Muscle of arm (tissue), 12 donors: ENCODE measurements around the gene MTM1. TPM values are rescaled to one million over a fixed set of nuclear protein-coding genes. Genes with fewer than 3 reads are reported as not detected.
A peak's percentile ranks its signal among the peaks of the same experiment; 100 is the strongest.

Source experiments
- DNase-seq: peaks from one replicate; pipeline ENCODE4 v3.0.0-alpha.2; 2013
- polyA plus RNA-seq, 12 donors: library from polyadenylated mRNA; unstranded; fragments of 120-200 nt; gene quantifications; one replicate each; pipeline ENCODE4 v1.2.1, GENCODE V29; 2013; ENCODE audit not compliant: insufficient read length in 12 of 12

Gene MTM1
- polyA plus RNA-seq, 12 donors: 4.3 to 13.5 (median 6.3) TPM; not detected in 1

- no peak for DNase-seq
These were observed 87.4 kb downstream of the MTM1 start for GRCh38 chrX:150655788-150656187.

DNA sequence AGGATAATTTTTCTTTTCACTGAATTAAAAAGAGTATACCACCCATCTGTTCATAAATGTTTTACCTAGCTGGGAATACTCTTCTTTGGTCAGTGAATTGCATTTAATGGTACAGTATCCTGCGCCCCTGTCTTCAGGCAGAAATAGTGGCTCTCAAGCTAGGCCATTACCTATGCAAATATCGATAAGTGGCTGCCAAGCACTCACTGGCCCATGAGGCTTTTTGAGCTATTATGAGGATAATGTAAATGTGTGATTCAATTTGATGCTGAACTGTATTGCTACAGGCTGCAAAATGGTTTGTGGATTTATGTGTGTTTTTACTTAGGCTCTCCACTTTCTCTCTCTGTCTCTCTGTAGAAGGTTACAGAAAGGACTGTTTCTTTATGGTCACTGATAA, 94.7 kb downstream of the MTM1 start:
- no peak for DNase-seq

DNA sequence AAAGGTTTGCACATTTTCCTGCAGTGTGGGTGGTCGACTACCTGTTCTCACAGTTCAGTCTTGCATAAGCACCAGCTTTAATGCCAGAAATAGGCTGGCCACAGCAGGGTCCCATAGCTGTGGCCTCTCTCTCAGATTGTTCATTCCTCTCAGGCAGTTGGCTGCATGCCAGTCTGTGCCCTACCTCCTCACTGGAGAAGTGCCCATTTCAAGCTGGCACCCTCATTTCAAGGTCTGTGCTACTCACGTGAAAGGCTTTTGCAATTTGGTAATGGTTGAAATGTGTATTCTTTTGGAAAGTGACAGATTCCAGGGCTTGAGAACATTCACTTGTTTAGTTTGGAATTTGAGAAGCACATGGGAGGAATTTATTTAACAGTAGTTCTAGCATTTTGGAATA, 95.9 kb downstream of the MTM1 start:
- no peak for DNase-seq

DNA sequence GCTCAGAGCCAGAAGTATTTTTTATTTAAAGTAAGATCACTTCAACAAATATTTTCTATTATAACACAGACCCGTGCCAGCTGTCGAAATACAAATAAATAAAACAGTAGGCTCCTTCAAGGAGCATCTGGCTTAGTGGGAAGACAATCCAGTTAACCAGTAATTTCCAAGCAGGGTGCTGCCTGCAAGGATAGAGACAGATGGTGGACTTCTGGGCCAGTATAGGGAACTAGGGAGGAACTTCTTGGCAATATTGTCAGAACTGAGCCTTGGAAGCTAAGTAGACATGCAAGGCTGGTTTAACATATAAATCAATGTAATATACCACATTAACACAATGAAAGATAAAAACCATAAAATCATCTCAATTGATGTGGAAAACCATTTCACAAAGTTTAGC, 107.8 kb downstream of the MTM1 start:
- no peak for DNase-seq

DNA sequence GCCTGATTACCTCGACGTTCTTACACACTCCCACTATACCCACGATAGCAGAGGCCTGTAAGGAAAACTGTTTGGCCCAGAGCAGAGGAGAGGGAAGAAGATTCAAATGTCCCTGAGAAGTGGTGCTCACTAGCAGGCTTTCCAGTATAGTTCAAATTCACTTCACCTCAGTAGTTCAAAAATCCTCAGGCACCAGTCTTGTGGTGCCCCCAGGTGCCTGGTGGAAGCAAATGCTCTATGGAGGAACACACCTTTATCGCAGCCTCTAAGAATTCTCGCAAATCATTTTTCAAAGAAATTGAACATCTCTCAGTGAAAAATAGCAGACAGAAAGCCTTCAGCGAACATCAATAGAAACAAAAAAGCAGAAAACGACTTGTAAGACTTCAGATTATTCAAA, 112.6 kb downstream of the MTM1 start:
- DNase-seq: no peak

- DNase-seq: no peak
These were observed 114.7 kb downstream of the MTM1 start for GRCh38 chrX:150683112-150683511.

DNA sequence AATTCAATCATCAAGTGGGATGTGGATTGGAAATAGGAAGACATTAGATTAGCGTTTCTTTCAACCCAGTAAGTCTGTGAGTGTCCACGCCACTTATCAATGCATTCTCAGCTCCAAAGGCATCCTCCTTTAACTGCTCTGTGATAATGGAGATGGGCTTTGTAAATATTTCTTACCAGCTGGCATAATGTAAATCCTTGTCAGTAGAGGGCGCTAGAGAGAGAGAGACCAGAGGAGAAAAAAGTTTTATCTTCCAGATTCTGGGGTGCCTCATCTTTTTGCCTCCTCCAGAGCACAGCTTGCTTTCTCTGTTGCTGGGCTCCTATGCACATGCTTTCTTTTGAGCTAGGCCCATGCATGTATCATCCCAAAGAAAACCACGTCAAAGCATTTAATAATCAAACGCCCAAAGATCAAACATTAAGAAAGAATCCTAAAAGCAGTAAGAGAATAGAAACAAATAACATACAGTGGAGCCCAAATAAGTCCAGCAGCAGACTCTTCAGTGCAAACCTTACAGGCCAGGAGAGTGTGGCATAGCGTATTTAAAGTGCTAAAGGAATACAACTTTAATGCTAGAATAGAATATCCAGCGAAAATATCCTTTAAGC, 115.2 kb downstream of the MTM1 start:
- DNase-seq: no peak

DNA sequence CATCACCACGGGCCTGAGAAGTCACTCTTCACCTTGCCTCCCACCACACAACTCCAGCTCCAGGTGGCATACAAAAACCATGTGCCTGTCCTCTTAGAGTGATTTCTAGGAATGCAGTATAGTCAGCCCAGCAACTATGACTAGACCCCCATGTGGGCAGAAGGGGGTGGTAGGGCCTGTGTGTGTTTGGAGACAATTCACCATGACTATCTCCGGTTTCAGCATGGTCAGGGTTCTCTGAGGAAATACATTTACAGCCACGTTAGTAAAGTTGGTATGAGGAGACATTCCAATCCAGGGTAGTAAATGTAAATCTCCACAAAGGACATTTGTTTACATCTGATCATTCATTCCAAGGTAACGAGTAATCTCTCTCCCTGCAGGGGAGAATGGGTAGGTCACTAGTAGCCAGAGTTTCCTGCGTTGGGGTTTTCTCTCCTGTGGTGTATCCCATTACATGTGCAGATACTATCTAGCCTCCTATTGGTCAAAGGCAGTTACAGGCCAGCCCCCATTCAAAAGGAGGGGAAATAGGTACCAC, 120.6 kb downstream of the MTM1 start:
- no peak for DNase-seq

DNA sequence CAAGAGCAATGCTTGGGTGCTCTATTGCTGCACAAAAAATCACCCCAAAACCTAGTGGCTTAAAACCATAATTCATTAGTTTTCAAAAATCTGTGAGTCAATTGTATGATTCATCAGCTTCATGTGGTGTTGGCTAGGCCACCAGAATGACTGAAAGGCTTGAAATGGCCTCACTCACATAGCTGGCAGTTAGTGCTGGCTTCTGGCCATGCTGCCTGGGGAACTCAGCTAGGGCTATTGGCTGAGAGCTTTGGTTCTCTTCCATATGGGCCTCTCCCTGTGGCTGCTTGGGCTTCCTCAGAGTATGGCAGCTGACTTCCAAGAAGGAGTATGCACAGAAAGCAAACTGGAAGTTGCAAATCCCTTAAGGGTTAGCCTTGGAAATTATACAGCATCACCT, 121.7 kb downstream of the MTM1 start:
- DNase-seq: no peak

DNA sequence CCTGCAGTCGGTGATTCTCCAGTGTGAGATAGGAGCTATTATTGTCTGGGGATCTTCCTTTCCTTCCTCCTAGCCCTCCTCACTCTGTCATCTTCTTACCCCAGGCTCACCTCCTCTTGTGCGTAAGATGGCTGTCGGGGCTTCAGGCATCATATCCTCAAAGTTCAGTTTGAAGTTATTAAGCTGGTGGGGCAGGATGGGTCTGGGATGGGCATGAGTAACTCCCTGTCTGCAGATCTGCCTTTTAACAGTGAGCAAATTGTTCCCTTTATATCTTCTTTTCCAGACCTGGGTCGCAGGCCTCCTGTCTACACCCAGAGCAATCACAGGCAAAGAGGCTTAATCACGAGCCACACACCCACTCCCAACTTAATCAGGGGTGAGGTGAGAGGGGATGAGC, 123.9 kb downstream of the MTM1 start:
- DNase-seq: no peak

- no peak for DNase-seq
These were observed 124.7 kb downstream of the MTM1 start, which contains the start of gene MTMR1 for GRCh38 chrX:150692831-150693724. TSS of gene MTMR1 (plus strand) at chrX:150693396. CDS start at chrX:150693531, 135 bp downstream.

DNA sequence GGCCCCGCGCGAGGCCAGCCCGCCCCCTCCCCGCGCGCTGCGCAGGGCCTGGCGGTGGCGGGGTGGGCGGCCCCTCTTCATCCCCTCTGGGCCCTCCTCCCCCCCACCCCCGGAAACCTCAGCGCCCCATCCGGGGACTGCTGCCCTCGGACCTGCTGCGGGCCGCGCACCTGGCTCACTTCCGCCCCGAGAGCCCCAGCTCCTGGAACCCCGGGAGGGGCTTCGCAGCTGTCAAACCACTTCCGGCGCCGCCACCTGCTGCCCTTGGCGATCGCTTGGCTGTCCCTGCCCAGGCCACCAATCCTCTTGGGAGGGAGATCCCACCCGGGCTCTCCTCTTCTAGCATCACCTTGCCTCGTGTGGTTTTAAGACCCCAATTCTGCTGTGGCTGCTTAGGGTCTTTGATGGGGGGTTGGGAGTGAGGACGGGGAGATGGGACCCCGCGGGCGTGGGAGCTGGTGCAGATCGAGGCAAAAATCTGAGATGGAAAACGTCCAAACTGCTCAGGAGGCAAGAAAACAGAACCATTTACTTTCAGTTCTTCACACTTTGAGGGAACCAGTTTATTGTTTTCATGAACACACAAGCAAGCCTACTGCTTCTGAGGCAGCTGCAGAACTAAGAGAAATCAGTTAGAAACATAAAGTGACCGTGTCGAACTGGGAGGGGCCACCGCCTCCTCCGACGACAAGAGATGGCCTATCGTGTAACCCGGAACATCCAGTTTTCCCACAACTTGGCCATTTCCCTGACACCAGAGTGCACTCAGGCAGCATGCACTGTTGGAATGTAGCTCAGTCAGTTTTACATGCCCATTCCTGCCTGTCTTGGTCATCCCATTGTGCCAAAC, 125.5 kb downstream of the MTM1 start:
- DNase-seq: peak; percentile 28

DNA sequence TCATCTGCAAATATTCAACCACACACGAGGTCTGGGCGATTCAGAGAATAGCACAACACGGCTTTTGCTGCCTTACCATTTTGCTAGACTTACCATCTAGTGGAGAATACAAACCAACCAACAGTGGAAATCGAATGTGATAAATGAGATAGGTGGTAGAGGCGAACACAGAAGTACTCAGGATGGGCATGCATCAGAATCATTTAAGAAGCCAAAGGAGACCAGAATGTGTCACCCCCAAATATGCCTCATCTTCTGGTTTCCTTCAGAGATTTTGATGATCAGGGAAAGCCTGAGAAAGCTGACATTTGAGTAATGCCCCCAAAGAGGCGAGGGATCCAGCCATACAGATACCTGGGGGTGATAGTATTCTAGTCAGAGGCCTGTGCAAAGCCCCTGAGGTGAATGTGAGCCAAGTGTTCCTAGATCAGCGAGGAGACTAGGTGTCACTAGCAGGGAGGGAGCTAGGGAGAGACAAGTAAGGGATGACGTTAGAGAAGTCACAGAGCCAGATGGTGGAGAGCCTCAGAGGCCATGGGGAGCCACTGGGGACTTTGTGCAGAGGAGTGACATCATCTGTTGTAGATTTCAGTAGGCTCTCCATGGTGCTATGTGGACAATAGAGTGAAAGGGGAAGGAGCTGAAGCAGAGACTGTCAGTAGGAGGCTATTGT, 126.5 kb downstream of the MTM1 start:
- no peak for DNase-seq

DNA sequence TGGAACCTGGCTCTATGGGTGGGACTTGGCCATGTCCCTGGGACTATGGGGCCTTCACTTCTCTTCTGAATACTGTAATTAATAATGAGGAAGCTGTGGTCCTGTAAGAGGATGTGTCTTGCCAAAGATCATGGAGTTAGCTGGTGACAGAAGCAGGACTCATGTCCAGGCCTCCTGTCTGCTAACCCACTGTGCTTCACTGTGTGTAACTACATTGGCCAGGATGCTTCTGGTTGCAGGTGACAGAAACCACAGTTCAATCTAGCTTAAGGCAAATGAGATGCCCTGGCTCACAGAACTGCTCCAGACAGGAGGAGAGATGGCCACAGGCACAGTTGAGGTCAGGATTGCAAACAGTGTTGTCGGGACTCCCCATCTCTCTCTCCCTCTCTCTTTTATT, 127.9 kb downstream of the MTM1 start:
- DNase-seq: no peak

DNA sequence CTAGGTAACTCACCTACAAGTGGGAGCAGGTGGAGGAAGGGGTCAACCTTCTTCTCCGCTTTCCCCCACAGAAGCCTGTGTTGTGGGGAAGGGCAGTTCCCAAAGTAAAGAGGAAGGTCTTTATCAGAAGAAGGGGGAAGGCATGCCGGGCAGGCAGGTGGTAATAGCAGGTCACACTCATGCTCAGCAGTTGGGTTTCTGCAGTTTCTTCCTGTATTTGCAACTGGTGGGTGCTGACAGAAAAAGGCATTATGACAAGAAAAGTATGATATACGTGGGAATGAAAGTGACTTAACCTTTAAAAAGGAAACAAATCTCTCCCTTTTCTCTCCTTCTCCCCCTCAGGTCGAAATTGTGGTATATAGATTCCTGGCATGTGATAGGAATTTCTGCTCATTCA, 128.4 kb downstream of the MTM1 start:
- DNase-seq: no peak

GRCh38 chrX:150697641-150698040, 129.2 kb downstream of the MTM1 start:
- DNase-seq: no peak

DNA sequence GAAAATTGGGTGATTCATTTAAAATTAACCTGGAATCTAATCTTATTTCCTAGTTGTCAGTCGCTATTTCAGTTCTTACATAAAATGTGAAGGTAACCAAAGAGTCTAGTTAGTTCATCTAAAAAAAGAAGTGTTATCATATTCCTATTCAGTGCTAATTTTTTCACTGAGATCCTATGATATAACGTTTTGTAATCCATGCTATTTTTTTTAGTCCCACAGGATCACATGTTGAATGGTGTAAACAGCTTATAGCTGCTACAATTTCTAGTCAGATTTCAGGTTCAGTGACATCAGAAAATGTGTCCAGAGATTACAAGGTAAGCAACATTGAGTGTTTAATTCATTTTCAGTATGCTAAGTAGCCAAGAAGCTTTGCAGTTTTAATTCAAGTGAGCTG, 130.6 kb downstream of the MTM1 start:
- DNase-seq: no peak

DNA sequence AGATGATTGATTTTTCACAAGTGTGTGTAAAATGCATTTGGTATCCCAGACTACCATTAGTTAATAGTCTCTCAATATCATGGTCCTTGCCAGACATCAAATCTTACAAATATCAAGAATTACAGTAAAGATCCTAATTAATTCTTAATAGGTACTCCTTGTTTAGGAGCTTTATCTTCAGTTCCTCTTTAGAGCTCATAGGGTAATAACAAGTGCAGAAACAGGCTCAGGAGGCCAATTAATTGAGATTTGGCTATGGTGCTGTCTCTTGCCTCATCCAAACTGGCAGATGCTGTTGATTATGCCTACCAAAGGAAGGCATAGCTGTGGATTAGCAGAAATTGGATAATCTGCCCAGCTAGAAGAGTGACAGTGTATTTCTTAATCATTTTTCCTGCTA, 131.7 kb downstream of the MTM1 start:
- DNase-seq: no peak

GRCh38 chrX:150701377-150701776, 133.0 kb downstream of the MTM1 start:
- no peak for DNase-seq

GRCh38 chrX:150702966-150703694, 134.7 kb downstream of the MTM1 start:
- no peak for DNase-seq

DNA sequence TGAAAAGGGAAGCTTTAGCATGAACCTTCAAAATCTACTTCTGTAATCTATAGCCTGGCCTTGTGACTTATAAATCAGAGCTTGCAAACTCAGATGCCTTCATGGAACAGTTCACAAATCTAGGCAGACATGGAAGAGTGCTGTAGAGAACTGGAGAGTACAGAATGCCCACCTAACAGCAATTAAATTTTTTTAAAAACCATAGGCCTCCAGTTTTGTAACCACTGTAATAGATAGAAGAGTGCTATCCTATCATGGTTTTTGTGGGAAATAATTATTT, 135.2 kb downstream of the MTM1 start:
- no peak for DNase-seq
